Lower lobe of right lung (tissue), 2 donors: ENCODE data around the gene KIAA1755. TPM values are rescaled to one million over a fixed set of nuclear protein-coding genes. Genes with fewer than 3 reads are reported as not detected.
A peak's percentile ranks its signal among the peaks of the same experiment; 100 is the strongest.

ENCODE experiments used
- ATAC-seq, 2 donors: fragments of 200-7000 bp; cut with Tn5 transposase; one replicate each; pipeline ENCODE4 v1.9.1; 2020 to 2022; ENCODE audit warnings: mild to moderate bottlenecking in 2 of 2, moderate library complexity in 2 of 2
- DNase-seq: peaks from one replicate; pipeline ENCODE4 v3.0.0-alpha.2; 2020
- H3K27ac ChIP-seq: fragments of 200-600 bp; one replicate; pipeline ENCODE4 v1.8.0; 2022
- H3K27me3 ChIP-seq: fragments of 200-600 bp; one replicate; pipeline ENCODE4 v1.8.0; 2022; ENCODE audit warnings: low read depth
- H3K36me3 ChIP-seq: fragments of 200-600 bp; one replicate; pipeline ENCODE4 v1.8.0; 2022; ENCODE audit warnings: mild to moderate bottlenecking
- H3K4me1 ChIP-seq: fragments of 200-600 bp; one replicate; pipeline ENCODE4 v1.8.0; 2022
- H3K4me3 ChIP-seq: fragments of 200-600 bp; one replicate; pipeline ENCODE4 v1.8.0; 2022; ENCODE audit warnings: mild to moderate bottlenecking
- H3K9me3 ChIP-seq: fragments of 200-600 bp; one replicate; pipeline ENCODE4 v1.8.0; 2022
- CTCF ChIP-seq: fragments of 200-600 bp; IDR thresholded peaks from one replicate; pipeline ENCODE4 v1.8.0; 2022; ENCODE audit warnings: antibody characterized with exemption, mild to moderate bottlenecking
- intact Hi-C: fragments of 100-400 bp; cut with DNase I; formaldehyde crosslinking; loops from one replicate; pipeline ENCODE4 v1.11.0; 2022
- total RNA-seq: library from RNA; stranded (reverse); fragmentation: NEBNext Ultra II Directional; extraction: Animal tissue kit (Norgen Biotek cat#: 25700); gene quantifications from one replicate; pipeline ENCODE4 v1.2.1, GENCODE V29; 2021
- donor health status: DM: no; HTN: yes; CAD: no; lungs with severe emphysema.

The KIAA1755 gene
- total RNA-seq, 1 donor from 2014 or later, result 1.3 TPM

GRCh38 chr20:38178065-38178491 is 82.5 kb downstream of the KIAA1755 start:
- ATAC-seq (peak; percentile 42 to 56), DNase-seq (no peak)
- intact Hi-C loops, result no loop called here
- Histone ChIP-seq H3K36me3 (no peaks in the 10 kb centered on the region), H3K4me1 (peaks cover 10% of the 10 kb centered on the region), H3K27me3 (no peaks in the 10 kb centered on the region), H3K27ac (no peak overlapping the region), H3K9me3 (no peaks in the 10 kb centered on the region), H3K4me3 (no peak overlapping the region)
- no peak for TF ChIP-seq CTCF

GRCh38 chr20:38177201-38177600 is 83.3 kb downstream of the KIAA1755 start:
- Histone ChIP-seq H3K36me3 (no peaks in the 10 kb centered on the region), H3K4me1 (peaks cover 11% of the 10 kb centered on the region), H3K4me3 (no peak overlapping the region), H3K27ac (no peak overlapping the region), H3K9me3 (no peaks in the 10 kb centered on the region), H3K27me3 (no peaks in the 10 kb centered on the region)
- ATAC-seq (no peak), DNase-seq (no peak)
- intact Hi-C loops, result no loop called here
- TF ChIP-seq CTCF, result no peak

- no peak for TF ChIP-seq CTCF
- ATAC-seq, result no peak
- Histone ChIP-seq H3K27me3 (no peaks in the 10 kb centered on the region), H3K27ac (no peak overlapping the region), H3K36me3 (no peaks in the 10 kb centered on the region), H3K4me3 (no peak overlapping the region), H3K4me1 (peaks cover 13% of the 10 kb centered on the region), H3K9me3 (no peaks in the 10 kb centered on the region)
- DNase-seq, result no peak
- intact Hi-C loops, result no loop called here
Observed at GRCh38 chr20:38175304-38176180, 85.0 kb downstream of the KIAA1755 start.

- Histone ChIP-seq H3K4me1 (peaks cover 31% of the 10 kb centered on the region), H3K27ac (no peak overlapping the region), H3K27me3 (no peaks in the 10 kb centered on the region), H3K4me3 (no peak overlapping the region), H3K9me3 (no peaks in the 10 kb centered on the region), H3K36me3 (no peaks in the 10 kb centered on the region)
- no peak for DNase-seq
- TF ChIP-seq CTCF, result no peak
- ATAC-seq, result peak; percentile 40 to 53
- intact Hi-C loops, result no loop called here
Observed at GRCh38 chr20:38173237-38174156, 87.0 kb downstream of the KIAA1755 start.

GRCh38 chr20:38172408-38172807 is 88.1 kb downstream of the KIAA1755 start:
- no peaks in the 10 kb centered on the region for H3K36me3 ChIP-seq
- no peaks in the 10 kb centered on the region for H3K9me3 ChIP-seq
- H3K4me1 ChIP-seq, result peaks cover 42% of the 10 kb centered on the region
- H3K4me3 ChIP-seq, result no peak overlapping the region
- ATAC-seq (no peak), DNase-seq (no peak)
- no peak overlapping the region for H3K27ac ChIP-seq
- intact Hi-C loops, result no loop called here
- no peak for TF ChIP-seq CTCF
- no peaks in the 10 kb centered on the region for H3K27me3 ChIP-seq
